ENCODE measurements around the gene CHST10.

The CHST10 gene

GRCh38 chr2:100405403-100406119 lies 11.9 kb downstream of the CHST10 start:
- H3K4me3 ChIP-seq (replicated peaks; ENCODE audit: low read depth, low read length) = no peak overlapping the region
- no peak for DNase-seq (ENCODE audit: extremely low read depth, low read depth)
- TF ChIP-seq CTCF (IDR thresholded peaks at IDR 0.05; ENCODE audit: low read depth, low read length, missing control alignments) = no peak

GRCh38 chr2:100404411-100404810 lies 13.1 kb downstream of the CHST10 start:
- no peak overlapping the region for H3K4me3 ChIP-seq (replicated peaks; ENCODE audit: low read depth, low read length)
- DNase-seq (ENCODE audit: extremely low read depth, low read depth) = no peak
- no peak for TF ChIP-seq CTCF (IDR thresholded peaks at IDR 0.05; ENCODE audit: low read depth, low read length, missing control alignments)

- TF ChIP-seq CTCF (IDR thresholded peaks at IDR 0.05; ENCODE audit: low read depth, low read length, missing control alignments) = no peak
- DNase-seq (ENCODE audit: extremely low read depth, low read depth) = no peak
- H3K4me3 ChIP-seq (replicated peaks; ENCODE audit: low read depth, low read length) = no peak overlapping the region
These were observed 13.7 kb downstream of the CHST10 start for GRCh38 chr2:100403722-100404121.

- no peak for DNase-seq (ENCODE audit: extremely low read depth, low read depth)
- no peak for TF ChIP-seq CTCF (IDR thresholded peaks at IDR 0.05; ENCODE audit: low read depth, low read length, missing control alignments)
- no peak overlapping the region for H3K4me3 ChIP-seq (replicated peaks; ENCODE audit: low read depth, low read length)
These were observed 16.2 kb downstream of the CHST10 start for GRCh38 chr2:100401268-100401667.

DNA sequence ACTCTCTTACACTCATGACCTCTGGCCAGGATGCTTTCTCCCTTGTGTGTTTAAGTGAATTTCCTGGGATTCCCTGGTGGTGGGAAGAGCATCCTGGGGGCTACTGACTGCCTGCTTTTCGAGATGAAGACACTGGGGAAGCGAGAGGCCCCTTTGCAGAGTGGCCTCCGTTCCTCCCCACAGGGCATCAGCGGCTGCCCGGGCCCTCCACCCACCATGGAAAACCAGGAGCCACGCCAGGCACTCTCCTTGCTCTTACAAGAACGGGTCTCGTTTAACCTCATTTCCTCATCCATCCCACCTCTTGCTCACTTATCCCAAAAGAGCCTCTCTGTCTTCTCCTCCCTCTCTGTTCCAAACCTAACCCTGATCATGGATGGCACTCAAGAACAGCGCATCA lies 17.8 kb downstream of the CHST10 start:
- TF ChIP-seq CTCF (IDR thresholded peaks at IDR 0.05; ENCODE audit: low read depth, low read length, missing control alignments) = no peak
- H3K4me3 ChIP-seq (replicated peaks; ENCODE audit: low read depth, low read length) = no peak overlapping the region
- DNase-seq (ENCODE audit: extremely low read depth, low read depth) = no peak

- no peak overlapping the region for H3K4me3 ChIP-seq (replicated peaks; ENCODE audit: low read depth, low read length)
- DNase-seq (ENCODE audit: extremely low read depth, low read depth) = no peak
- no peak for TF ChIP-seq CTCF (IDR thresholded peaks at IDR 0.05; ENCODE audit: low read depth, low read length, missing control alignments)
These were observed 19.5 kb downstream of the CHST10 start for GRCh38 chr2:100397976-100398375.
